ENCODE results near the gene NOB1.
A peak's percentile ranks its signal among the peaks of the same experiment; 100 is the strongest.

Gene NOB1

DNA sequence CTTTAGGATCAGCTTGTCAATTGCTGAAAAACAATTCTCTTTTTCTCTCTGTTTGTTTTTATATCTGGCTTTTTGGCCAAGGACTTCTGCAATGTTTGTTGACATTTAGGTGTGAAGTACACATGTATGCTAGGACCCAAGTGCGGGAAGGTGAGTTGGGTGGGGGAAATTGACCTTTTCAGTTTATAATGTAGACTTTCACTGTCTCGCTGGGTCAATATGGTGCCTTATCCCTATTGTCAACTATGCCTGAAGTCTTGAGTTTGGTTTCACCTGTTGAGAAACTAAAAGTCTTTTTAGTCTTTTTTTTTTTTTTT is 16.9 kb upstream of the NOB1 start:
- ATAC-seq (ENCODE audit: low read depth) (no peak), DNase-seq (ENCODE audit: low spot score) (no peak)
- Histone ChIP-seq H3K36me3 (ENCODE audit: low read depth) (no peaks in the 10 kb centered on the region), H3K4me1 (ENCODE audit: insufficient read depth, poor library complexity, severe bottlenecking) (no peaks in the 10 kb centered on the region), H3K9me3 (ENCODE audit: severe bottlenecking) (peaks cover 5% of the 10 kb centered on the region), H3K27ac (ENCODE audit: poor library complexity, severe bottlenecking) (no peak overlapping the region), H3K4me3 (ENCODE audit: severe bottlenecking) (no peak overlapping the region), H3K27me3 (ENCODE audit: insufficient read depth, poor library complexity, severe bottlenecking) (no peaks in the 10 kb centered on the region)
- TF ChIP-seq, protein P1, sequence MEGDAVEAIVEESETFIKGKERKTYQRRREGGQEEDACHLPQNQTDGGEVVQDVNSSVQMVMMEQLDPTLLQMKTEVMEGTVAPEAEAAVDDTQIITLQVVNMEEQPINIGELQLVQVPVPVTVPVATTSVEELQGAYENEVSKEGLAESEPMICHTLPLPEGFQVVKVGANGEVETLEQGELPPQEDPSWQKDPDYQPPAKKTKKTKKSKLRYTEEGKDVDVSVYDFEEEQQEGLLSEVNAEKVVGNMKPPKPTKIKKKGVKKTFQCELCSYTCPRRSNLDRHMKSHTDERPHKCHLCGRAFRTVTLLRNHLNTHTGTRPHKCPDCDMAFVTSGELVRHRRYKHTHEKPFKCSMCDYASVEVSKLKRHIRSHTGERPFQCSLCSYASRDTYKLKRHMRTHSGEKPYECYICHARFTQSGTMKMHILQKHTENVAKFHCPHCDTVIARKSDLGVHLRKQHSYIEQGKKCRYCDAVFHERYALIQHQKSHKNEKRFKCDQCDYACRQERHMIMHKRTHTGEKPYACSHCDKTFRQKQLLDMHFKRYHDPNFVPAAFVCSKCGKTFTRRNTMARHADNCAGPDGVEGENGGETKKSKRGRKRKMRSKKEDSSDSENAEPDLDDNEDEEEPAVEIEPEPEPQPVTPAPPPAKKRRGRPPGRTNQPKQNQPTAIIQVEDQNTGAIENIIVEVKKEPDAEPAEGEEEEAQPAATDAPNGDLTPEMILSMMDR (IDR thresholded peaks at IDR 0.05; ENCODE audit: poor library complexity, severe bottlenecking) = no peak

- TF ChIP-seq, protein P1 (IDR thresholded peaks at IDR 0.05; ENCODE audit: poor library complexity, severe bottlenecking) = no peak
- Histone ChIP-seq H3K36me3 (ENCODE audit: low read depth) (no peaks in the 10 kb centered on the region), H3K27me3 (ENCODE audit: insufficient read depth, poor library complexity, severe bottlenecking) (no peaks in the 10 kb centered on the region), H3K27ac (ENCODE audit: poor library complexity, severe bottlenecking) (no peak overlapping the region), H3K9me3 (ENCODE audit: severe bottlenecking) (no peaks in the 10 kb centered on the region), H3K4me1 (ENCODE audit: insufficient read depth, poor library complexity, severe bottlenecking) (no peaks in the 10 kb centered on the region), H3K4me3 (ENCODE audit: severe bottlenecking) (no peak overlapping the region)
- ATAC-seq (ENCODE audit: low read depth) (no peak), DNase-seq (ENCODE audit: low spot score) (no peak)
These were observed 14.7 kb upstream of the NOB1 start for GRCh38 chr16:69769404-69769803.

DNA sequence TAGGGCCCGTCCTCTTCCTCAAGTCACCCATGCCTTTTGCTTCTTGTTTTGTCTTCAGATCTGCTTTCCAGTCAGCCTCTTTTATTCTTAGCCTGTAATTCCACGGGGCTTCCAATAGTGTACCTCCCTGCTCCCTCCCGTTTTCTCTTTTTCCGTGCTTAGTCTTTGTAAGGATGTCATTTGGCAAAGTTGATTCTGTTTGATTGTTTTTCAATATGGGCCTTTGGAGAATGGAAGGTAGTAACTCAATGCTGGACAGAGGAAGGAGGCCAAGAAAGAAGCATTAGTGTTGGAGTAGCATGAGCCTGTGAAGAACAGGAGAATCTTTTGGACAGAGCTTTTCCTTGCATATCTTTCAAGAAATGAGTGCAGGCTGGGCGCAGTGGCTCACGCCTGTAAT is 13.9 kb upstream of the NOB1 start:
- no peak overlapping the region for H3K27ac ChIP-seq (ENCODE audit: poor library complexity, severe bottlenecking)
- no peaks in the 10 kb centered on the region for H3K9me3 ChIP-seq (ENCODE audit: severe bottlenecking)
- no peaks in the 10 kb centered on the region for H3K4me1 ChIP-seq (ENCODE audit: insufficient read depth, poor library complexity, severe bottlenecking)
- TF ChIP-seq, protein P1 (IDR thresholded peaks at IDR 0.05; ENCODE audit: poor library complexity, severe bottlenecking) = no peak
- no peaks in the 10 kb centered on the region for H3K36me3 ChIP-seq (ENCODE audit: low read depth)
- ATAC-seq (ENCODE audit: low read depth) (no peak), DNase-seq (ENCODE audit: low spot score) (no peak)
- H3K27me3 ChIP-seq (ENCODE audit: insufficient read depth, poor library complexity, severe bottlenecking) = no peaks in the 10 kb centered on the region
- no peak overlapping the region for H3K4me3 ChIP-seq (ENCODE audit: severe bottlenecking)

DNA sequence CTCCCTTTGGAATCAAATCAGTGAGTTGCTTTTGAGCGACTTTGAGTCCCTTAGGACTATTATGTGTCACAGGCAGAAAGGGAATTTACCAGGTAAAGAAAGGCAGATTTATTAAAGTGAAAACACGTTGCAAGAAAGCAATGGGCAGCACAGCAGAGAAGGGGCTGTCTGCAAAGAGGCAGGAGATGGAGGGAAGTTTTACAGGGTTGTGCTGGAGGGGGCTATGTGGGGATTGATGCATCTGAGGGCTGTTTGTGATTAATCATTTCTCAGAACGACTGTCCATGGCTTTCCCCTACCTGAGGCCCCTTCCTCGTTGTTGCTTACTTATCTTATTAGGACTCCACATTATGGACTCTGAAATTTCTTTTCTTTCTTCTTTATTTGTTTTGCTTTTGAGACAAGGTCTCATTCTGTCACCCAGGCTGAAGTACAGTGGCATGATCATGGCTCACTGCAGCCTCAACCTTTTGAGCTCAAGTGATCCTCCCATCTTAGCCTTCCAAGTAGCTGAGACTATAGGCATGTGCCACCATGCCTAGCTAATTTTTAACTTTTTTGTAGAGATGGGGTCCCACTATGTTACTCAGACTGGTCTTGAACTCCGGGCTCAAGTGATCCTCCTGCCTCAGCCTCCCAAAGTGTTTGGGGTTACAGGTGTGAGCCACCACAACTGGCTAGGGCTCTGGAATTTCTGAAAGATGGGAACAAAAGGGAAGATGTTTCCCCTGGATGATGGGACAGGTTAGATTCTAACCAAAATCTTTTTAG is 12.9 kb upstream of the NOB1 start:
- Histone ChIP-seq H3K4me1 (ENCODE audit: insufficient read depth, poor library complexity, severe bottlenecking) (no peaks in the 10 kb centered on the region), H3K27ac (ENCODE audit: poor library complexity, severe bottlenecking) (no peak overlapping the region), H3K4me3 (ENCODE audit: severe bottlenecking) (no peak overlapping the region), H3K27me3 (ENCODE audit: insufficient read depth, poor library complexity, severe bottlenecking) (no peaks in the 10 kb centered on the region), H3K36me3 (ENCODE audit: low read depth) (no peaks in the 10 kb centered on the region), H3K9me3 (ENCODE audit: severe bottlenecking) (no peaks in the 10 kb centered on the region)
- TF ChIP-seq, protein P1 (IDR thresholded peaks at IDR 0.05; ENCODE audit: poor library complexity, severe bottlenecking) = no peak
- ATAC-seq (ENCODE audit: low read depth) (no peak), DNase-seq (ENCODE audit: low spot score) (no peak)

GRCh38 chr16:69763599-69763942 is 8.8 kb upstream of the NOB1 start:
- peaks cover 5% of the 10 kb centered on the region for H3K4me1 ChIP-seq (ENCODE audit: insufficient read depth, poor library complexity, severe bottlenecking)
- no peaks in the 10 kb centered on the region for H3K36me3 ChIP-seq (ENCODE audit: low read depth)
- ATAC-seq (ENCODE audit: low read depth) = no peak
- H3K9me3 ChIP-seq (ENCODE audit: severe bottlenecking) = no peaks in the 10 kb centered on the region
- peak overlapping the region; percentile 76 for H3K27ac ChIP-seq (ENCODE audit: poor library complexity, severe bottlenecking)
- no peak overlapping the region for H3K4me3 ChIP-seq (ENCODE audit: severe bottlenecking)
- H3K27me3 ChIP-seq (ENCODE audit: insufficient read depth, poor library complexity, severe bottlenecking) = no peaks in the 10 kb centered on the region
- TF ChIP-seq, protein P1 (IDR thresholded peaks at IDR 0.05; ENCODE audit: poor library complexity, severe bottlenecking) = no peak
- no peak for DNase-seq (ENCODE audit: low spot score)
